GM19099 (cell line): Measurements from ENCODE around the gene DLL3.

ENCODE experiments used
- POLR2A ChIP-seq: IDR thresholded peaks from 3 replicates; pipeline ENCODE4 v1.6.1; 2011; ENCODE audit warnings: low read depth; ENCODE audit not compliant: insufficient read length; ENCODE audit errors: extremely low read depth

The DLL3 gene

GRCh38 chr19:39525205-39525604 lies 26.5 kb downstream of the DLL3 start:
- no peak for TF ChIP-seq POLR2A

GRCh38 chr19:39531834-39532232 lies 33.1 kb downstream of the DLL3 start:
- TF ChIP-seq POLR2A = no peak

GRCh38 chr19:39532233-39533002 lies 33.7 kb downstream of the DLL3 start, which contains the start of gene EID2B:
EID2B (minus strand) TSS chr19:39532852; CDS start chr19:39532802, 50 bp downstream.
- peak; percentile 71 for TF ChIP-seq POLR2A

- no peak for TF ChIP-seq POLR2A
Observed at GRCh38 chr19:39533003-39533512, 34.3 kb downstream of the DLL3 start.

GRCh38 chr19:39533791-39534190 lies 35.0 kb downstream of the DLL3 start:
- no peak for TF ChIP-seq POLR2A

GRCh38 chr19:39539165-39539517 lies 40.4 kb downstream of the DLL3 start:
- no peak for TF ChIP-seq POLR2A

- TF ChIP-seq POLR2A = peak; percentile 82
Observed at GRCh38 chr19:39539518-39540332, 41.0 kb downstream of the DLL3 start, which contains the start of gene EID2. EID2 (minus strand) TSS chr19:39540161; CDS start chr19:39540079, 82 bp downstream.

- TF ChIP-seq POLR2A = no peak
Observed at GRCh38 chr19:39540333-39540673, 41.6 kb downstream of the DLL3 start.

- TF ChIP-seq POLR2A = no peak
Observed at GRCh38 chr19:39542206-39542605, 43.5 kb downstream of the DLL3 start.

GRCh38 chr19:39543477-39543857 lies 44.7 kb downstream of the DLL3 start:
- no peak for TF ChIP-seq POLR2A

GRCh38 chr19:39544226-39544903 lies 45.6 kb downstream of the DLL3 start:
- TF ChIP-seq POLR2A = no peak

GRCh38 chr19:39544911-39545310 lies 46.2 kb downstream of the DLL3 start:
- TF ChIP-seq POLR2A = no peak

GRCh38 chr19:39546599-39546998 lies 47.9 kb downstream of the DLL3 start:
- TF ChIP-seq POLR2A = no peak

- no peak for TF ChIP-seq POLR2A
Observed at GRCh38 chr19:39550197-39550596, 51.5 kb downstream of the DLL3 start.

GRCh38 chr19:39553082-39553652 lies 54.4 kb downstream of the DLL3 start:
- TF ChIP-seq POLR2A = no peak
